Measurements from ENCODE around the gene POC1B.

The POC1B gene

GRCh38 chr12:89414851-89415250, 111.0 kb downstream of the POC1B start:
- DNase-seq: no peak

GRCh38 chr12:89414322-89414721, 111.5 kb downstream of the POC1B start:
- DNase-seq: no peak

- no peak for DNase-seq
These were observed 112.6 kb downstream of the POC1B start for GRCh38 chr12:89413234-89413633.

- no peak for DNase-seq
These were observed 113.2 kb downstream of the POC1B start for GRCh38 chr12:89412665-89413064.

- DNase-seq: no peak
These were observed 114.0 kb downstream of the POC1B start for GRCh38 chr12:89411846-89412245.

- DNase-seq: no peak
These were observed 114.6 kb downstream of the POC1B start for GRCh38 chr12:89411234-89411633.

GRCh38 chr12:89405626-89406345, 120.1 kb downstream of the POC1B start:
- no peak for DNase-seq

GRCh38 chr12:89401433-89402058, 124.3 kb downstream of the POC1B start:
- DNase-seq: no peak

- DNase-seq: no peak
These were observed 125.4 kb downstream of the POC1B start for GRCh38 chr12:89400415-89400814.

- no peak for DNase-seq
These were observed 130.1 kb downstream of the POC1B start for GRCh38 chr12:89395712-89396111.

- no peak for DNase-seq
These were observed 132.2 kb downstream of the POC1B start for GRCh38 chr12:89393551-89394121.

- DNase-seq: no peak
These were observed 133.5 kb downstream of the POC1B start for GRCh38 chr12:89392391-89392790.

- no peak for DNase-seq
These were observed 134.0 kb downstream of the POC1B start for GRCh38 chr12:89391726-89392336.

GRCh38 chr12:89390802-89391673, 134.8 kb downstream of the POC1B start:
- no peak for DNase-seq

- DNase-seq: no peak
These were observed 135.8 kb downstream of the POC1B start for GRCh38 chr12:89389755-89390661.

- DNase-seq: no peak
These were observed 139.7 kb downstream of the POC1B start for GRCh38 chr12:89386138-89386537.

GRCh38 chr12:89384807-89385206, 141.0 kb downstream of the POC1B start:
- no peak for DNase-seq

GRCh38 chr12:89384050-89384758, 141.6 kb downstream of the POC1B start:
- no peak for DNase-seq

GRCh38 chr12:89383235-89384049, 142.4 kb downstream of the POC1B start:
- no peak for DNase-seq

- DNase-seq: no peak
These were observed 143.5 kb downstream of the POC1B start for GRCh38 chr12:89382328-89382727.
